Stimulated activated CD8-positive, alpha-beta memory T cell treated with anti-CD3 and anti-CD28 coated beads, Interleukin-2, amount 100 ng/mL, for 48 hours (primary cell): ENCODE results near the gene CACNA1C.

Source experiments
- DNase-seq, 2 donors: peaks; one replicate each; pipeline ENCODE4 v3.0.0-alpha.2; 2020; ENCODE audit warnings: low read depth in 2 of 2

CACNA1C gene

DNA sequence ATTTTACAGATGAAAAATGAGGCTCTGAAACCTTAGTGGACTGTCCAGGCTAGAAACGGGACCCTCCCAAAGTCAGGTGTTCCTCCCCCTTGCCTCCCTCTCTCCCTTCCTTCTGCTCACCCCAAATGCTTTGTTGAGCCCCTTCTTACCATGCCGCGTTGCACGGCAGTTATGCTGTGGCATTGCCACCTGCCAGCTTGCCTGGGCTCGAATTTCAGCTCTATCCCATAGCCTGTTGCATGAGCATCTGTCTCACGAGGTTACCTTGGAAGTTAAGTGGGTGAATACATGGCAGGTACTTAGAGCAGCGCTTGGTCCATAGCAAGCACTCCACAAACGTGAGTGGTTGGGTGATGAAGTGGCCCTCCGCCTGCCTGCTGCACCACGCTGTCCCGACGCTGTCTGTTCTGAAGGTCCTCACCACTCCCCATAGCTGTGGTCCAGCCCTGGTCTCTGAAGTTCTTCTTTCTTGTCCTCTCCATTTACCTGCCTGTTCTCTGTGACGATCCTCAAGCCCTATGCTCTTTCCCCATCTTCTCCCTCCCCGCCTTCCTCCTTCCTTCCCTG, 269.9 kb downstream of the CACNA1C start:
- no peak for DNase-seq

DNA sequence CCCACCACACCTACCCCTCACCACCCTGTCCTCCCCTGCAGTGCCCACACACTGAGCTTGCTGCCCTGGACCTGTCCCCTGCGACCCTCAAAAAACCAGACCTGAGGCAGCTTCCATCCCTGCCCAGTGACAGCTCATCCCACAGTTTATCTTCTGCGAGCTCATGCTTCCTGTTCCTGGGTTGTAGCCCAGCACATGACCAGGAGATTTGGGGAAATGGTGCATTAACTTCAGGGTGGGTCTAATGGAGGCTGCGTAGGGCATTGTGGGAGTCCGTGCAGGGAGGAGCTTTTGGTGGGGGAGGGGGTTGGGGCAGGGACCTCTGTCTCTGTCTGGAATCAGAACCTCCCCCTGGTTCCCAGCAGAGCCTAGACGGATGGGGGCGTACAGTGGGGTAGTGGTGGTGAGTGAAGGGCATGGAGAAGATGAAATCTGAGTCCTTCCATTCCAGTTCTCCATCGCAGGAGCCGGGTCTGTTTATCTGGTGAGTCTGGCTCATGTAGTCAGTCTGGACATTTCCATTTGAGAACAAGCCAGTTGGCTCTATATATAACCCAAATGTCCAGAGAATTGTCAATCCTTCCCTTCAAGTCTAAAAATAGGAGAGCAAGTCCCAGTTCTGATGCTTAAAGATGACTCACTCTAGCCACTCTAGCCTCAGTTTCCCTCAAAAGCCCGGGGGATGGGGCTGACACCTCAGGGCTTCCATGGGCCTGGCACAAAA, 270.9 kb downstream of the CACNA1C start:
- no peak for DNase-seq

DNA sequence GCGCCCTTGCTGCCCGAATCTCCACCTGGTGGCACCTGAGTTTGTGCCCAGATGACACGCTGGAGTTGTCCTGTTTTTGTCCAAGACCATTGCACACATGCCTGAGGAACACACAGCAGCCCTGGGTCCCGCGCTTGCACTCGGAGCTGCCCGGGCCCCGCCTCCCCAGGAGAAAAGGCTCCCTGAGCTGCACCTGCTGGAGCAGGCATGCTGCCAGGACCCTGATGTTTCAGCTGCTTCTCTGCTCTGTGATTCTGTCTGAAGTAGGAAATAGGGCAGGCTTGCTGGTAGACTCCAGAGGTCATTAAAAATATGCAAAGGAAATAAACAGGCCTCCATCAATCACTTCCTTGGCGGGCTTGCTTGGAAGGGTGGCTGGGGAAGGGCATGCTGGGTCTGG, 271.6 kb downstream of the CACNA1C start:
- no peak for DNase-seq

DNA sequence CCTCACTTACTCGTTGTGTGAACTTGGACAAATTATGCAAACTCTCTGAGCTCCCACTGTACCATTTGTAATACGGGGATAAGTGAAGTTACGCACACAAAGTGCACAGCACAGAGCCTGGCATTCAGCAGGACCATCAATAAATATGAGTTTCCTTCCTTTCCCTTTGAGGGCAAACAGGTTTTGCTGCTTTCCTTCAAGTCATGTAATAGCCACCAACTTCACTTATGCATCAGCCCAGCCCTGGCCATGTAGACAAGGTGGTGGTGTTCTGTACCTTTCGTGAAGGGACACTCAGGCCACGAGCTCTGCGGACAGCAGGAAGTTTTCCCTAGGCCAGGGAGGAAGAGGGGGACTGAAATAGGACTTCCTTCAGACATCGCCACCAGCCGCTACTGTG, 272.7 kb downstream of the CACNA1C start:
- no peak for DNase-seq

DNA sequence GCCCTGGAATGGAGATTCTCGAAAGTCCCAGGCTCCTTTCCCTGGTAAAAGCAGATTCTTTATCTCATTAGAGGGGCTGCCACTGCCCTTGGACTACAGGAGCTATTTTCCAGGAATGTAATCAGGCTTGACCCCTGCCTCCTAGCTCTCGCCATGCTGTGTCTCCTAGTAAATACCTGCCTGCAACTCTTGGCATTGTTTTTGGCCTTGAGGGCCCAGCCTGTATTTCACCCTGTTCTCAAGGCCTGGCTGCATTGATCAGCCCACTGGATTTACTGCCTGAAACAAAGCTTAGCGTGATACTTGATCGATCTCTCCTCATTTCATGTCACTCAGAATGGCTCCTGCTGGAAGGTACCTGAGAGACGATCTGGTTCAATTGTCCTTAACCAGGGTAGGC, 273.7 kb downstream of the CACNA1C start:
- no peak for DNase-seq

DNA sequence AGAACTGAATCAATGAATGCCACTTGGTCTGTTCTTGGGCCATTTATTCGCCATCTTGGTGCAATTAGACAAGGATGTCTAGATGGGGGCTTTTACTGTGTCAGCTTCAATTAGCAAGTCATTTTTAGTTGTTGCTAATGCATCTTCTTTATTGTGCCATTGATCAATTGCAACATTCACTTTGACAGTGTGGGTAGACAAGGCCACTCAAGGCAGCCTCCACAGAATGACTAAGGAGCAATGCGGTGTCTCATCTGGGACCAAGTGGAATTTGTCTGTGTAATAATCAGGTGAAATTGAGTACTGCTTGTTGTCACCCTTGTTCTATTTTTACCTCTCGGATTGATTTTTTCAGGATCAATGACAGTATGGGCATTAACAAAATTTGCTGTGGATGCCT, 275.9 kb downstream of the CACNA1C start:
- no peak for DNase-seq

DNA sequence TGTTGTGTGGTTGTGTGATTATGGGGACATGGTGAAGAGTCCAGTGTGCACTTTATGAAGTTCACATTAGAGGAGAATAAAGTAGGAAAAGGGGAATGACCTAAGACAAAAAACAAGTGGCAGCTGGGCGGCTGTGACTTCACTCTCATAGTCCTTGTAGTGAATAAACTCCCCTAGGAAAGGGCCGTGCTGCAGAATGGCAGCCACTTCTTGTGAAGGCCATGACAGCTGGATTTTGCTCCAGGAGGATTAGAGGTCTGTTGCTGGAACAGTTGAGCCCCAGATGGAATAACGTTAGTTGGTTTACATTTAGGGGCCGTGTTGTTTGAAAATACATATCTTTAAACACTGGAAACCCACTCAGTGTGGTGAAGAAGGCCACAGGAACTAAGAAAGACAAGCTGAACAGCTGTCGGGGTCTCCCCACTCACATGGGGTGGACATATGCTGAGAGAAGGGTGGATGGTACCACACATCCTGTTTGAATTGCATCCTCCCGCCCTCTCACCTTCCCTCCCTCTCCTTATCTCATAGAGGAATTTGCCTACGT, 276.9 kb downstream of the CACNA1C start:
- DNase-seq = no peak

DNA sequence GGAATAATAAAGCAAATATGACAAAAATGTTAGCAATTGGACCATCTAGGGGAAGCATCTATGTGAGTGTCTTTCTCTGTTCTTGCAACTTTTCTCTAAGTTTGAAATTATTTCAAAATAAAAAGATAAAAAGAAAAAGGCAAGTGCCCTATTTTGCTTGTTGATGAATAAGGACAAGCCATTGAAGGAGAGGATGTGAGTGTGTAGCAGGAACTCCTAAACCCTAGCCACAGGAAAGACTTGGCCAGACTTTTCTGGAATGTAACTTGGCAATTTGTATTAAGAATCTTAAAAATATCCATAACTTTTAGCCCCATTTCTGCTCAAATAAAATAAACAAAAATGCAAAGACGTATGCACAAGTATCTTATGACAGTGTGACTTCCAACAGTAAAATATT, 279.4 kb downstream of the CACNA1C start:
- no peak for DNase-seq

DNA sequence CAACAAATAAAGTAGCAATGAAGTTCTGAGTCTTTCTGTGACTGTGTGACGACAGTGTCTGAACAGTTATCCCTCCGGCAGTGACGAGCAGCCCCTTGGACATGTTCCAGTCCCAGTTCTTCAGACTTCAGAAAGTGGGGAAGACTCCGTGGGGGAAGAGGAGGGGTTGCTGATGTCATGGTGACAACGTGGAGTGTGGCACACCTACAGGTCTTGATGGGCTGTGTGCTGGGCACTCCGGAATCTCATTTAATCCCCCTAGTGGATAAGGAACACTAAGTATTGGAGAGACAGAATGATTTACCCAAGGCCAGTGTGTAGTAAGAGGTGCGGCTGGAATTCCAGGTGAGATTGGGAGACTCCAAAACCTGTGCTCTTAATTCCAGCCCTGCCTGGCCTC, 280.2 kb downstream of the CACNA1C start:
- DNase-seq = no peak

DNA sequence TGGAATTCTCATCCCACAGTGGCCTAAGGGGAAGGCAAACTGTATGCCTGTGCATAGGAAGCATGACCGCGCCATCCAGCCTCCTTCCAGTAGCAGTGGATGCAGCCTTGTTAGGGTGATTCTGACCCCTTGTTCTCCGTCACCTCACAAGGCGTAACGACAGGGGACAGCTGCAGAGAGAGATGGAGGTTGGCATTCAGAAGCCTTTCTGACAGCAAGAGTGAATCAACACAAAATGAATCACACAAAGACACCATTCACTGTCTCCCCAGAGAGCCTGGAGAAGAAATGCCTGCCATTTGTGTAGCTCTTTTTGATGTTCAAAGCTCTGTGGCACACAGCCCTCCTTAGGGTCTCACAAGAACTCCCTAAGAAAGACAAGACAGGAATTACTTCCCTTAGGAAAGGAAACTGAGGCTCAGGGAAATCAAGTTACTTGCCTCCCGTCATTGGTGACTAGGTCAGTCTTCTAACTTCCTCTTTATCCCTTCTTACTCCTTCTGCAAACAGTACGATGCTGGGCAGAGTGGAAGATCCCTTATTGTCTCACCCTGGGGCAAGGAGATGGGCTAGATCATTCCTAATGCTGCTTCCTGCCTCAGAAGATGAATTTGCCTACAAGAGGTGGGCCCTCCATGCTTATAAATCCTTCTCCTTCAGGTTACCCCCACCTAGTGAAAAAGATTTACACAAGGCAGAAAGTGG, 280.9 kb downstream of the CACNA1C start:
- DNase-seq = no peak

DNA sequence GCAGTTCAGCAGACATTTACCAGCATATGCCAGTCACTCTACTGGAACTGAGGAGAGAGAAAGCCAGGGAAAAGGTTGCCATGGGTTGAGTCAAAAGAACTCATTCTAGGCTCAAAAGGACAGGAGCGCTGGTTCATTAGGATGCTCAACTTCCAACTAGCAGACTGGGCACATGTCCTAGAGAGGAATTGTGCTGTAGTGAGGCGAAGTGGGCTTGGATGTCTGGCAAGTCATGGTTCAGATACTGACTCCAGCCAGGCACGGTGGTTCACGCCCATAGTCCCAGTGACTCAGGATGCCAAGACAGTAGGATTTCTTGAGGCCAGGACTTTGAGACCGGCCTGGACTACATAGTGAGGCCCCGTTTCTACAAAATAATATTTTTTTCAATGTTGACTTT, 281.5 kb downstream of the CACNA1C start:
- no peak for DNase-seq

DNA sequence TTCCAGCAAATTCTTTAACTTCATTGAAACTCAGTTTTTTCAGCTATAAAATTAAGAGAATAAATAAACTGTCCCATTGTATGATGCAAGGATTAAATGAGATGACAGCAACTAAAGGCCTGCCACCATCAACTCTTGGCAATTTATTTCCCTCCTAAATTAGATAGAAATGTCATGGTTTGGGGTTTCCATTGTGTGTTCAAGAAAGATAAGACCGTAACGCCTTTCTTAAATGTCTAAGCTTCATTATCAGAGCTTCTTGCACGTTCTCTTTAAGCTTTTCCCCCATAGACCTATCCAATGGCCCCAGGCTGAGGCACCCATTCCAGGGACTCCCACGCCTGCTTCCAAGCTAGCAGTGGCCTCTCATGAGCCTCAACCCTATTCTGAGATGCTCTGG, 281.9 kb downstream of the CACNA1C start:
- DNase-seq = no peak

DNA sequence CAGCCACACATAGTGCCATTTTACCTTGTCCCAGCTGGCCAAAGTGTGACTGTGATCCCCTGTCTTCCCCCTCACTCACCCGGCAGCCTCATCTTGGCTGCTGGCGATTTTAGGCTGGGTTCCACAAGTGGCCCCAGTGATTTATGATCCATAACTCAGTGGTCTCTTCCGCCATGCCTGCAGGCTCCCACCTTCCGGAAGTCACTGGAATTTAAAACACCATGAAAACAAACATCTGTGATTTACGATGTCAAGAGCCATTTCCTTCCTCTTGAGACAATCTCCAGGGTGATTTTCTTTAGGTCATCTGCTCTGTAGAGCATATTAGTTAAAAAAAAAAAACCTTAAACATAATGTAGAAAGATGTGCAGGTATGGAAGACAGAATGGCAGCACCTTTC, 282.3 kb downstream of the CACNA1C start:
- DNase-seq = no peak

DNA sequence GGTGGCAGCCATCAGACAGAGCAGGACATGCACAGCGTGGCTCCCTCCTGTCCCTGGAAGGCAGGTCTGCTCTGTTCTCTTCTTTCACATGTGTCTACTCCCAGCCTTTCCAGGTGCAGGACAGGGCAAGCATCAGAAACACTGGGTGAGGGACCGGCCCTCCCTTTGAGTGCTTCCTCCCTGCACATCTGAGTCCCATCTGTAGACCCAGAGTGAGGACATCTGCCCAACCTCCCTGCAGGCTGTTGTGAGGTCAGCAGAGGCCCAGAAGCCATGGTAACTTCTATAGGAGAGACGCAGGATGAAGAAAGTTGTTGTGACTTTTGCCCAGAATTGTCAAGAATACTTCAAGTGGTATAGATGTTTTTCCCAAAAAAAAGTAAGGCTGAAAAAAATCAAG, 282.7 kb downstream of the CACNA1C start:
- no peak for DNase-seq

DNA sequence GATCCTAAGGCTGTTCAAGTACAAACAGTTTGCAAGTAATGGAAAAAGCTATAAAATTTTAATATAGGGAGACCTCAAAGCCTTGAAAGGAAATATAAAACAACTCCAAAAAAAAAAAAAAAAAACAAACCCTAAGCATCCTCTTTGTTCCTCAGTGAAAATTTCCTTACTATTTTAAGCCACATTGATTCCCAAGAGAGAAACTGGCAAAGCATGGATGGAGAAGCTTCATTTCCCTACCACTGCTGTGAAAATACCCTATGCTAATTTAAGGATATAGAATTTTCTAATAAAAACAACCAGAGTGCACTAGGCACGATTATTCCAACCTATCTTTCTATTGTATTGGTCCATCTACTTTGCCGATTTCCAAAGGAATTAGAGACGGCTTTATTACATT, 283.1 kb downstream of the CACNA1C start:
- no peak for DNase-seq

DNA sequence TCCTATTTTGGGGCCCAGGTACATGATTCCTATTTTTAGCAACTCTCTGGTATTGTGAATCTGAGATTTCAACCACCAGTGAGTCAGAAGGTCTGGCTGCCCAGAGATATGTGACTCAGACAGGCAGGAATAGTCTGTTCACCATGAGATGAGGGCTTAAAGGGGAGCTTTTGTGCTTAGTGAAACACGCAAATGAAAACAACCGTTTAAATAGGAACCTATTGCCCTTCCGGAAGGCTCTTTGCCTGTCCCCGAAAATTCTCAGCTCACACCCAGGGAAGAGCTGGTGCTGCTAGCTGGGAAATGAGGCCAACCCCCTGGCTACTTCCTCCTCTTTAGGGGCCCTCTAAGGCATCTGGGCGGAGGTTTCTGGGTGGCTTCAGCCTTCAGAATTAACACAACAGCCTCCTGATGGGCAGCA, 283.6 kb downstream of the CACNA1C start:
- no peak for DNase-seq

DNA sequence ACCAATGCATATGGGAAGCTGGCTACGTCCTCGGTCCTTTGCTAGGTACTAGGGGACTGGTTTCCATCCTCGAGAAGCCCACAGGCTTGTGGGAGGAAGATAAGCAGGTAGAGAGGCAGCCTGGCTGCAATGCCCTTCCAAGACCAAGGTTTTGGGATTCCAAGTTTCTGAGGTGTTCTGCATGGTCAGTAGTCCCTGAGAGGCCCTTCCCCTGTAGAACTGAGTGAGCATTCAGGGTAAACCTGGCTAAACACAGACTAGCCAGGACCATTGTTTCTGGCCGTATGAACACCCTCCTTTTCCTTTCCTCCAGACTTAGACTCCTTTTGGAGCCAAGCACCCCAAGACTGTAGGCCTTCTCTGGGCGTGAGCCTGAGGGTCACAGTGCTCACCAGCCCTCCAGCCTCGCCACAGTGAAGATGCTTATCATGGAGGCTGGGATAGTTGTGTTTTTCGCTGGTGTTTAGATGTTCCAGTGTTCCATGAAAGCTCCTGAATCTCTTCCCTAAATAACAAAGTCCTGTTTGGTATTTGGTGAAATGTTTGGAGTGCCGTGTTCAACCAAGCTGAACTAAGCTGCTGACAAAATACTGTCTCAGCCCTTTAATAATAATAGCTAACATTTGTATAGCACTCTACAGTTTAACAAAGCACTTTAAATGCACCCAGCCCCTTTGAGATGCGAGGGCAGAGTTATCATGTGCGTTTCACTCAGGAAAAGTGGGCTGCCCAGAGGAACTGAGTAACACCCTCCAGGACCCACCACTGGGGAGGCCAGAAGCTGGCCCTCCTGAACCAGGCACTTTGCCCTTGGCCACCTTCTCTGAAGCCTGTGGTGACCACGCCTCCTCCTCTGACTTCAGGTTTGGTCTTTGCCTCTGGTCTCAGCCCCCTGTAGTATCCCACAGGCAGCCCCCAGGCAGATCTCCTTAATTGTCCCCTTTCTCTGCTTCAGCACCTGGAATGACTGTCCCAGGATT, 284.5 kb downstream of the CACNA1C start:
- no peak for DNase-seq

DNA sequence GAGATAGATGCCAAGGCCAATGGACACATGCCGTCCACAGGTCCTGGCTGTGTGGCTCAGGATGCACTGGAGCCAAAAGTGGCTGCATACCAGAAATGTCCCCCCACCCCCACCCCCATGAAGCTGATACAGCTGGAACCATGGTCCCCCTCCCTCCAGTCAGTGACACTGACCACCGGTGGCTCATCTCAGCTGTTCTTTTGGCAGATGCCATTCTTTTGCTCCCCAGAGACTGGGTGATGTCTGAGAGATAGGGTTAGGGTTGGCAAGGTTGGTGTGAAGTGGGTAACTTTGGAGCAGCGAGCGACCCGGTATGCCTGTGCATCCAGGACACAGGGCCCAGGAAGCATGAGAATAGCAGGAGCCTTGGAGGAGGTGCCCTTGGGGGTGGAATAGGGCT, 285.6 kb downstream of the CACNA1C start:
- DNase-seq = no peak

DNA sequence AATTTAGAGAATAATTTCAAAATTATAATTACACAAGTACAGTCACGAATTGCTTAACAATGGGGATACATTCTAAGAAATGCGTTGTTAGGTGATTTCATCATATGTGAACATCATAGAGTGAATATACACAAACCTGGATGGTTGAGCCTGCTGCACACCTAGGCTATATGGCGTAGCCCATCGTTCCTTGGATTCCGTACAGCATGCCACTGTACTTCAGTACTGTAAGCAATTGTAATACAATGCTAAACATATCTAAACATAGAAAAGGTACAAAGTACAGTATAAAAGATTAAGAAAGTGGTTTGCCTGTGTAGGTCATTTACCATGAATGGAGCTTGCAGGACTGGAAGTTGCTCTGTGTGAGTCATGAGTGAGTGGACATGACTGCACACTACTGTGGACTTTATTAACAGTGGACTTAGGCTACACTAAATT, 286.2 kb downstream of the CACNA1C start:
- DNase-seq = no peak

DNA sequence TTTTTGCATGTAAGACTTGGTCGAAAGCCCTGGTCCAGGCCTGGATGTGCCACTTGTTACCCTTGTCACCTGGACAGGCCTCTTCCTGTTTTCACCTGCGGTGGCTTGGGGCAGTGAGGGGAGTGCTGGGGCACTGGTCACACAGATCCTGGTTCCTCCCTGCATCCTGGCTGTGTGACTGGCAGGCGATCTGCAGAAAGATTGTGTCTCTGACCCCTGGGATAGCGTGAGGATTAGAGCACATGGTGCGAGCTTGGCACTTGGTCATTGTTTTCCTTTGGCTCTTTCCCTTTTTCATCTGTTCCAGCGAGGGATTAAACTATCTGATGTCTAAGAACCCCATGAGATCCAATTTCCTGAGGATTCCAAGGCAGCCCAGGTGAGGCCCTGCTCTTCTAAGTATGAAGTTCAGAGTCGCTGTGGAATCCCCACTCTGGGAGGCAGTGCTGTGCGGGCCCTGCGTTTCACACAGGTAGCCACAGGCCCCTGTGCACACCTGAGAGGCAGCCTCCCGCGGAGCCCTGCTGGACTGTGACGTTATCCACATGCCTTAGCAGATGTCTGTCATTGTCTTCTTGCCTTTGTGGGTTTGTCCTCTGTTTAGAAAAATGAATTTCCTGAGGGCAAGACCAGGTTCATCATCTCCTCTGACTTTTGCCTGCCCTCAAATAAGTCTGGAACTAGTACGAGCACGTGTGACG, 288.4 kb downstream of the CACNA1C start:
- DNase-seq = no peak

DNA sequence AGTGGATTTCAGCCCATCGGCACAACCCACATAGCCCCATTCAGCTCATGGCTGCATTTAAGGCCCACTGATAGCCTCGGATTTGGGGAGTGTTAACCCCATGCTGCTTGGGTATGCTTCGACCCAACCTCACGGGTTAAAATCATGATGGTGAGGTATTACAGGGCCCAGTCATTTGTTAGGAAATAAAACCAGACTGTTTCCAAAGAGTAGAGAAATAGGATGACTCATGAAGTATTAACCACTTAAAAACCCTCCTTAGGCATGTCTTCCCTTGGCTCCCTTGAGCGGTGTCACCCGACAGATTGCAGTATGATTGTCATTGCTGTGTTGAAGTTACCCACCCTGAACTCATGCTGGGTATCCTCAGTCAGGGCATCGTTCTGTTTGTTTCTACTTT, 289.1 kb downstream of the CACNA1C start:
- no peak for DNase-seq
